ENCODE results near the gene MRPS25. TPM values are rescaled to one million over a fixed set of nuclear protein-coding genes. Genes with fewer than 3 reads are reported as not detected.

MRPS25 gene
- total and polyA plus RNA-seq, 8 donors, result 13.9 to 126 (median 28.8) TPM

DNA sequence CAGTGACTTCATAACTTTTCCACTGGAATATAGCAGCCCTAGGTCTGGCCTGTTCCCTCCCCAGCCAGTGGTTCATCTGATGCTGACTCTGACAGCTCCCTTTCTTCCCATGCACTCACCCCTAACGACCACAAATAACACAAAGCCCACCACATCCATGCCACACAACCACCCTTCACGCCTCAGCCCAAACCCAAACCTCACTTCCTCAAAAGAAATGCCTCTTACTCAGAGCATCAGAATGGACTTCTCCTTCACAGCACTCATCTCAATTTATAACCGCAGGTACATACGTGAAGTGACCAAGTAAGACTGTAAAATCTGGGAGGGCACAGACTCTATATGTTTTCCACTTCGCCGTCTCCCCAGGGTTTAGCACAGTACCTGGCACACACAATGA is 32.8 kb upstream of the MRPS25 start:
- Histone ChIP-seq H3K9me3 (no peaks in the 10 kb centered on the region), H3K4me3 (peak overlapping the region; percentile 89 to 97 (median 93)), H3K36me3 (peaks cover 21 to 37% (median 35%) of the 10 kb centered on the region in 4 donors), H3K4me1 (peaks cover 13 to 54% (median 38%) of the 10 kb centered on the region in 4 donors), H3K27me3 (no peaks in the 10 kb centered on the region), H3K27ac (peak overlapping the region in 3 of 5 donors; percentile 4 to 92 (median 91))
- DNase-seq, result no peak
- intact Hi-C loops (cut with DNase I; ENCODE audit: low total_unique reads), result no loop called here
- 40 to 56% (median 42%) methylated on average over 6 of the region's 6 CpGs for WGBS, 5 donors
- TF ChIP-seq POLR2AphosphoS5 (IDR thresholded peaks at IDR 0.05) (no peak), POLR2A (IDR thresholded peaks at IDR 0.05) (no peak), CTCF (IDR thresholded peaks at IDR 0.05) (no peak), EP300 (IDR thresholded peaks at IDR 0.05) (no peak)

DNA sequence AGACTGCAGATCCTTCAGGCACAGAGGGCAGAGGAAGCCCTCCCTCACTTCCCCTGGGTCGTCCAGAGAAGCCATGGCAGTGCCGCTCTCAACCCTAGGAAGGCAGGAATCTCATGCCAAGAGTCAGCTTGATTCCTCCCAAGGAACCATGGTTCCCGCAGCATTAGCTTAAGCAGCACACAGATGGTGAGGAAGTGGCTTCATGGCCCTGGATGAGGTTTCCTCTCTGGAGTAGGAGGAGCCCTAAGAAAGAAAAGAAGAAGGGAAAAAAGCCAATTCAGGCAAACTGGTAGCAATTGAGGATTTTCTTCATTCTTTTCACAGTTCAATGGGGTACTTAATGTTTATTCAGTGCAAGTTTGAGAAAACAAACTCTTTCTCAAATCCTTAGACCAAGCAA is 30.9 kb upstream of the MRPS25 start:
- no peaks in the 10 kb centered on the region for H3K9me3 ChIP-seq
- no peak overlapping the region for H3K27ac ChIP-seq
- TF ChIP-seq CTCF (IDR thresholded peaks at IDR 0.05) (no peak), POLR2A (IDR thresholded peaks at IDR 0.05) (no peak), POLR2AphosphoS5 (IDR thresholded peaks at IDR 0.05) (no peak), EP300 (IDR thresholded peaks at IDR 0.05) (no peak)
- intact Hi-C loops (cut with DNase I; ENCODE audit: low total_unique reads), result no loop called here
- H3K4me3 ChIP-seq, result no peak overlapping the region
- peaks cover 21 to 53% (median 52%) of the 10 kb centered on the region in 4 donors for H3K36me3 ChIP-seq
- DNase-seq, result no peak
- 75 to 89% (median 84%) methylated on average over 3 of the region's 3 CpGs for WGBS, 5 donors
- no peaks in the 10 kb centered on the region for H3K27me3 ChIP-seq
- H3K4me1 ChIP-seq, result peaks cover 0 to 36% (median 23%) of the 10 kb centered on the region in 4 donors

GRCh38 chr3:15094187-15094875 is 29.2 kb upstream of the MRPS25 start:
- Histone ChIP-seq H3K4me3 (no peak overlapping the region), H3K27me3 (no peaks in the 10 kb centered on the region), H3K9me3 (no peaks in the 10 kb centered on the region), H3K27ac (no peak overlapping the region), H3K4me1 (peaks cover 0 to 27% (median 15%) of the 10 kb centered on the region in 4 donors), H3K36me3 (peaks cover 28 to 70% (median 65%) of the 10 kb centered on the region in 4 donors)
- intact Hi-C loops (cut with DNase I; ENCODE audit: low total_unique reads), result no loop called here
- WGBS, 5 donors, result 85 to 91% (median 88%) methylated on average over 5 of the region's 5 CpGs
- TF ChIP-seq CTCF (IDR thresholded peaks at IDR 0.05) (no peak), POLR2A (IDR thresholded peaks at IDR 0.05) (no peak), POLR2AphosphoS5 (IDR thresholded peaks at IDR 0.05) (no peak), EP300 (IDR thresholded peaks at IDR 0.05) (no peak)
- no peak for DNase-seq

DNA sequence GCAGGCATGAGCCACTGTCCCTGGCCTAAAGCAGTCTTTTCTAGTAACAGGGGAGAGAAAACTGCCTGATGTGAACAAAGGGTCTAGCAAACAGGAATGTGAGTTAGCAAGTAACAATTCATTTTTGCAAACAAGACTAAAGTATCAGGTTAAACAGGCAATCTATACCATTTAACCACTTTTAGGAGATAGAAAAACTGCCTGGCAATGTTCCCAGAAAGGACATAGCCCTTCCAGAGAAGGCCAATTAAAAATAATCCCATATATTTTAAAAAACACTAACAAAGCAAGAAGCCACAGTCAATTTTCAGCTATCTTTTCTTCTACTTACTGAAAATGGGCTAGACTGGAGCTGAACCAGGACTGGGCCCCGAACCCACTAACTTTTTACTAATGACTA is 27.6 kb upstream of the MRPS25 start:
- TF ChIP-seq POLR2AphosphoS5 (IDR thresholded peaks at IDR 0.05), result no peak
- TF ChIP-seq EP300 (IDR thresholded peaks at IDR 0.05), result no peak
- no peak for TF ChIP-seq CTCF (IDR thresholded peaks at IDR 0.05)
- no peak for TF ChIP-seq POLR2A (IDR thresholded peaks at IDR 0.05)
- H3K27me3 ChIP-seq, result no peaks in the 10 kb centered on the region
- H3K4me3 ChIP-seq, result no peak overlapping the region
- intact Hi-C loops (cut with DNase I; ENCODE audit: low total_unique reads), result no loop called here
- peaks cover 0 to 20% (median 9%) of the 10 kb centered on the region in 4 donors for H3K4me1 ChIP-seq
- no peaks in the 10 kb centered on the region for H3K9me3 ChIP-seq
- no peak for DNase-seq
- no peak overlapping the region for H3K27ac ChIP-seq
- H3K36me3 ChIP-seq, result peaks cover 28 to 86% (median 82%) of the 10 kb centered on the region in 4 donors
- 77 to 96% (median 90%) methylated on average over 1 of the region's 1 CpG for WGBS, 5 donors
